GM12873 (cell line): ENCODE results near the gene MSANTD1.

ENCODE experiments used
- TF ChIP-seq, protein P1 (sequence below): IDR thresholded peaks from 2 replicates; pipeline ENCODE4 v1.5.1; 2012; ENCODE audit warnings: low read depth, mild to moderate bottlenecking, moderate library complexity, low read length, control low read depth; ENCODE audit not compliant: insufficient read depth; ENCODE audit errors: missing control alignments

Gene MSANTD1

DNA sequence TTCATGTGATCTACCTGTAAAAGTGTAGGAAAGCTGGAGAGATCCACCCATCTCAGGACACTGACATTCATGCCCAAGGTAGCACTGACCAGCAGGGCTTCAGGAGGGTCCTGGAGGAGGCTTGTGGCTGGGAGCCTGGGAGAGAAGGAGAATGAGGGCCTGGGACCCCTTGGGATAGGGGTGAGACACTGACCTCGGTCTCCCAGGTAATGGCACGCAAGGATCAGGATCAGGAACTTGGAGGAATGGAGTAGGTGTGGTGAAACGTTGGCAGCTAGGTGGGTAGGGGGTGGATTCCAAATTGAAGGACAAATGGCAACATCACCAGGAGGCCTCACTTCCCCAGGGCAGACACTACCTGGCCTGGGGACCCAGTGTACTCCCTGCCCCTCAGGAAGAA is 31.5 kb downstream of the MSANTD1 start:
- TF ChIP-seq, protein P1, sequence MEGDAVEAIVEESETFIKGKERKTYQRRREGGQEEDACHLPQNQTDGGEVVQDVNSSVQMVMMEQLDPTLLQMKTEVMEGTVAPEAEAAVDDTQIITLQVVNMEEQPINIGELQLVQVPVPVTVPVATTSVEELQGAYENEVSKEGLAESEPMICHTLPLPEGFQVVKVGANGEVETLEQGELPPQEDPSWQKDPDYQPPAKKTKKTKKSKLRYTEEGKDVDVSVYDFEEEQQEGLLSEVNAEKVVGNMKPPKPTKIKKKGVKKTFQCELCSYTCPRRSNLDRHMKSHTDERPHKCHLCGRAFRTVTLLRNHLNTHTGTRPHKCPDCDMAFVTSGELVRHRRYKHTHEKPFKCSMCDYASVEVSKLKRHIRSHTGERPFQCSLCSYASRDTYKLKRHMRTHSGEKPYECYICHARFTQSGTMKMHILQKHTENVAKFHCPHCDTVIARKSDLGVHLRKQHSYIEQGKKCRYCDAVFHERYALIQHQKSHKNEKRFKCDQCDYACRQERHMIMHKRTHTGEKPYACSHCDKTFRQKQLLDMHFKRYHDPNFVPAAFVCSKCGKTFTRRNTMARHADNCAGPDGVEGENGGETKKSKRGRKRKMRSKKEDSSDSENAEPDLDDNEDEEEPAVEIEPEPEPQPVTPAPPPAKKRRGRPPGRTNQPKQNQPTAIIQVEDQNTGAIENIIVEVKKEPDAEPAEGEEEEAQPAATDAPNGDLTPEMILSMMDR: no peak

DNA sequence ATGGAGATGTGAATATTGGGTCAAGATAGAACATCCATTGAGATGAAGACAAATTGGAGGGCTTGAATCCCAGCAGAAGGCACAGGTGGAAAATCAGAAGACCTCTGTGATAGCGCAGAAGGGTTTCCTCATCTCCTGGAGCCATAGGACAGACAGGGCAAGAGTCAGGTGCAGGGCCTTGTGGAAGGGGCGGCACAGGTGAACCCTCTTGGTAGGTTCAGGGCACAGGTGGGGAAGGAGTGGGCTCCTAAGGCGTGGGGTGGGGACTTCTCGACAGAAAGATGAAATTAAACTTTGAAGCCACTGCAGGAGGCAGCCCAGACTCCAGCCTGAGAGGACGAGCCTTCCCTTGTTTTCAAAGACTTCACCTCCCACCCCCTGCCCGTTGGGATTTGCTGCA is 34.5 kb downstream of the MSANTD1 start:
- TF ChIP-seq, protein P1: no peak

DNA sequence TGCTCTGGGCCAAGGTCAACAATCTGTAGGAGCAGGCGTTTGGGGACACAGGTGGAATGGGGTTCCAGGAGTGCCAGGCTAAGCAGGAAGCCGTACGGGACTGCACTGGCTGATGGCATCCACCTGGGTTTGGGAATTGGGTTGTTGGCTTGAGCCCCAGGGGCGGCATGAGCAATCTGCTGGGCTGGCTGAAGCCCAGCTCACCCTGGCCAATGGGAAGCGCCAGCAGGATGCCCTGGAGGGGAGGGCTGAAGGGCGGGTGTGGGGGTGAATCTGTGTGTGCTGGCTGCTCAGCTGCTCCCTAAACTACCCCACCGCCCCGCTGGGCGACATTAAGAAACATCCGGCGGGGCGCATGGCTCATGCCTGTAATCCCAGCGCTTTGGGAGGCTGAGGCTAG is 35.0 kb downstream of the MSANTD1 start:
- TF ChIP-seq, protein P1: no peak

DNA sequence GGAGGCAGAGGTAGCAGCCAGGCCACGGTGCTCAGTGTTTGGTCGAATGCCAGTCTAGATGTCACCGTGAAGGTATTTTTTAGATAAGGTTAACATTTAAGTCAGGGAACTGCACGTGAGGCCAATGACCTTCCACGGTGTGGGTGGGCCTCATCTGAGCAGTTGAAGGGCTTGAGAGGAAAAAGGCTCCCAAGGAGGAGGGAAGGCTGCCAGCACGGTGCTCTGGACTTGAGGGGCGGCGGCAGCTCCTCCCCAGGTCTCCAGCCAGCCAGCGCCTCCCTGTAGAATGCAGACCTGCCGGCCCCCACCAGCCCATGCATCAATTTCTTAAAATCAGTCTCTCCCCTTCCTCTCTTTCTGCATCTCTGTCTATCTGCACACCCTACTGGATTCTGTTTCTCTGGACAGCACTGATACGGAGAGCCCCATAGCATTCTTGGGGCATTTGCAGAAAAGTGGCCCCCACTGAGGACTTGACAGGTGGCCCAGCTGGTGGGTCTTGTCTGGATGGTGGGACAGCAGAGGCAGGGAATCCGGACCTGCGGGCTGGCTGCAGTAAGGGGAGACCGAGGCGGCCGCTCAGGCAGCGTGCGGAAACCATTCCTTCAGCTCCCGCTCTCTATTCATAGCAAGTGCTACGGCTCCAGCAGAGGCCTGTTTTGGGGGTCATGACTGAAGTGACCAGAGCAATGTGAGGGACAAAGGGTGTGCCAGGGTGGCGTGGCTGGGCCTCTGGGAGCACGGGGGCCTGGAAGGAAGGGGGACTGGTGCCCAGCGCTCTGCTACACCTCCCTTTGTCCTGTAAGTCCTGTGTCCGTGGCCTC is 36.0 kb downstream of the MSANTD1 start:
- TF ChIP-seq, protein P1: no peak

DNA sequence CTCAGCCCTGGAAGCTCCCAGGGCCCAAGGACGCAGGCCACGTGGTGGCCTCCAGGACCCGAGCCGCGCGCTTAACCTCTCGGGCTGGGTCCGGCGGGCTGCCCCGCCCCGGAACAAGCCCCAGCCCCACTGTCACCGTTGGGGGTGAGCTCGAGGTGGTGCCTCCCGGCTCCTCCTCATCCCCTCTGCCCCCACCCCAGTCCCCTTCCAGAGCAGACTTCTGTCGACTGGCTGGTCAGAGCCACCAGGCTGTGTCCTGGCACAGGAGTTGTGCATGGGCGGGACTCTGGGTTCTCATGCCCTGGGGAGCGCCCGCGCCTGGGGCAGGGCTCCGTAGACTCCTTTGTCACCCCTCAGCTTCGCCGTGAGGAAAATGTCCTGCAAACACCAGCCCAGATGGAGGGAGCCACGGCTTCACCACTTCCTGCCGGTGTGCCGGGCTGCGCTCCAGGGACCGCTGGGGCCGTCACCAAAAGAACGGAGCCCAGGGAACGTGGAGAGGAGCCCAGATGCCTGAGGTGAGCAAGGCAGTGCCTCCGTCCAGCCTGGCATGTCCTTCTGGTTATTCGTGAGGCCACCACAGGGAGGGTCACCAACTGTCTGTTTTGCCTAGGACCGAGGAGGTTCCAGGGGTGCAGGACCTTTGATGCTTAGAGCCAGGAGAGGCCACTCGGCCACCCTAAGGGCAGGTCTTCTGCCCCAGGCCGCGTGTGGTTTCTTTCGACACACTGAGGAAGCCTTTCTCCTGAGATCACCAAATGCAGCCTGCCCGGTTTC is 36.8 kb downstream of the MSANTD1 start:
- TF ChIP-seq, protein P1: no peak

DNA sequence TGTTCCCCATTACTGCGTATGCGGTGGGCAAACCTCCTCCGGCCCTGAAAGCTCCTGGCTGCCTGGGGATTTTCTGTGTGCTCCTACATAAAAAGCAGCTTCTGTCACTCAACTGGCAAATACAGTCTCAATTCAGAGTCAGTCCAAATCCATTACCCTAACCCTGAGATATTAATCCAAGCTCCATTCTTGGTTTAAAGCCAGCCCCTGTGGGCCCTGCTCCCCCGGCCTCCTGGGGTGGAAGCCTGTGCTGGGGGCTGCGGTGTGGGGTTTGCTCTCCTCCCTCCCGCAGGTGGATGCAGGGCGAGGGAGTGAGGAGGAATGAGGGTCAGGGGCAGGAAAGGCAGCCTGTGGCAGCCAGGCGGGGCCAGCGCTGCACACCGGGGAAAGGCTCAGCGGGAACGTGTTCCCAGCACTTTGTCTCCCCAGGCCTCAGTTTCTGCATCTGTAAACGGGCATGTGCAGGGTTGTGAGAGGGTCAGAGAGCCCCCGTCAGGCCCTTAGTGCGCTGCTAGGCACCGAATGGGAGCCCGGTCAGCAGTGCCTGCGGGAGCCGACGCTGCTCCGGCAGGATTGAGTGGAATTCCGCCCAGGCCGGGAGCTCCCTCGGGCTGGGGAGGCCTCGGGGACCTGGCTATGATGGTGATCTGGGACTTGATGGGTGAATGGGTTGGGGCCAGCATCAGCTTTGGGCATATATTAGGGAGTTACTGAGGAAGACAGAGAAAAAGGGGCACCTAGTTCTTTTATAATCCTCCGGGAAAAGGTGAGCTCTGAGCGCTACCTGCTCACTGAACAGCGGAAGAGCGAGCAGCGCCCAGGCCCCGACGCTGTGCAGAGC is 37.6 kb downstream of the MSANTD1 start:
- TF ChIP-seq, protein P1: no peak

DNA sequence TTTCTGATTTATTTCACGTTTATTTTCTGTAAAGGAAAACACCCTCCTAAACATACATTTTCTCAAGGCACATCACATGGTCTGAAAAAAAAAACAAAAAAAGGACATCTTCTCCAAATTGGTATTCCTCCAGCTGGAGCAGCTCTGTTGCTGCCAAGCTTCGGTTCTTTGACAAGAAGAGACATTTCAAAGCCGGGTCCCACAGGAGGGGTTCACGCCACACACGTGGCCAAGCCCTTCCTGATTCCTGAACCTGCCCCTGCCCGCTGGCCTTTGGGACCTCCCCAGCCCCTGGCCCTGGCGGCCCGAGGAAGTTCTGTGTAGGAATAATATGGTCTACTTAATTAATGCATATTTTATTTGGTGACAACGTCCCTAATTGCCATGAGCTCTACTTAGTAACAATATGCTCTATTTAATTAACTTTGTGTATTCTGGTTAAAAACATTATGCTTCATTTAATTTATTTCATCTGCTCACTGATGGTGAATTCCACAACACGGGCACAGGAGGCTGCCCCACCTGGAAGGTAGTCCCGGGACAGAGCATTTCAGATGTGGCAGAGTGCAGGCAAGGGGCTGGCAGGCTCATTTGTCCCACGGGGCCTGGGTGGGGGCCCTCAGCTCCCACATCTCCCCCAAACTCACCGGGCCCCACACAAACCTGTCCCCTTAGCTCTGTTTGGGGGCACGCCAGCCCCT is 38.5 kb downstream of the MSANTD1 start:
- TF ChIP-seq, protein P1: no peak
